Endothelial cell of hepatic sinusoid (primary cell): Measurements from ENCODE around the gene NPBWR2.

Source experiments
- in situ Hi-C: cut with HindIII; loops from 2 replicates; pipeline ENCODE4 v1.10.0; 2017; ENCODE audit warnings: low sequenced_read_pairs

NPBWR2 gene

GRCh38 chr20:64063389-64064144, 43.8 kb downstream of the NPBWR2 start:
- in situ Hi-C loops = no loop called here

GRCh38 chr20:64062596-64063388, 44.6 kb downstream of the NPBWR2 start, which contains the start of gene TCEA2:
TCEA2 (plus strand) TSS chr20:64063198; CDS start chr20:64063313, 115 bp downstream.
- in situ Hi-C loops = no loop called here

GRCh38 chr20:64062276-64062595, 45.1 kb downstream of the NPBWR2 start:
- in situ Hi-C loops = no loop called here

- in situ Hi-C loops = loop anchor here (10.0 kb wide), 1 partner anchor 184 kb away; no protein-coding TSS in a partner anchor
Measured at GRCh38 chr20:64058536-64058935, 48.8 kb downstream of the NPBWR2 start.

- in situ Hi-C loops = loop anchor here (10.0 kb wide), 1 partner anchor 183 kb away; no protein-coding TSS in a partner anchor
Measured at GRCh38 chr20:64057628-64058498, 49.5 kb downstream of the NPBWR2 start.

GRCh38 chr20:64056889-64057627, 50.3 kb downstream of the NPBWR2 start:
- in situ Hi-C loops = loop anchor here (10.0 kb wide), 1 partner anchor 182 kb away; no protein-coding TSS in a partner anchor

- in situ Hi-C loops = loop anchor here (10.0 kb wide), 1 partner anchor 182 kb away; no protein-coding TSS in a partner anchor
Measured at GRCh38 chr20:64056639-64056888, 50.8 kb downstream of the NPBWR2 start.

- in situ Hi-C loops = loop anchor here (10.0 kb wide), 1 partner anchor 181 kb away; no protein-coding TSS in a partner anchor
Measured at GRCh38 chr20:64055893-64056638, 51.3 kb downstream of the NPBWR2 start.

GRCh38 chr20:64055396-64055892, 51.9 kb downstream of the NPBWR2 start:
- in situ Hi-C loops = loop anchor here (10.0 kb wide), 1 partner anchor 181 kb away; no protein-coding TSS in a partner anchor

GRCh38 chr20:64053841-64054661, 53.3 kb downstream of the NPBWR2 start:
- in situ Hi-C loops = loop anchor here (5.0 to 10.0 kb wide), 2 partner anchors 58 to 179 kb away; no protein-coding TSS in a partner anchor
